Measurements from ENCODE around the gene NCLN.
A peak's percentile ranks its signal among the peaks of the same experiment; 100 is the strongest.

Gene NCLN

DNA sequence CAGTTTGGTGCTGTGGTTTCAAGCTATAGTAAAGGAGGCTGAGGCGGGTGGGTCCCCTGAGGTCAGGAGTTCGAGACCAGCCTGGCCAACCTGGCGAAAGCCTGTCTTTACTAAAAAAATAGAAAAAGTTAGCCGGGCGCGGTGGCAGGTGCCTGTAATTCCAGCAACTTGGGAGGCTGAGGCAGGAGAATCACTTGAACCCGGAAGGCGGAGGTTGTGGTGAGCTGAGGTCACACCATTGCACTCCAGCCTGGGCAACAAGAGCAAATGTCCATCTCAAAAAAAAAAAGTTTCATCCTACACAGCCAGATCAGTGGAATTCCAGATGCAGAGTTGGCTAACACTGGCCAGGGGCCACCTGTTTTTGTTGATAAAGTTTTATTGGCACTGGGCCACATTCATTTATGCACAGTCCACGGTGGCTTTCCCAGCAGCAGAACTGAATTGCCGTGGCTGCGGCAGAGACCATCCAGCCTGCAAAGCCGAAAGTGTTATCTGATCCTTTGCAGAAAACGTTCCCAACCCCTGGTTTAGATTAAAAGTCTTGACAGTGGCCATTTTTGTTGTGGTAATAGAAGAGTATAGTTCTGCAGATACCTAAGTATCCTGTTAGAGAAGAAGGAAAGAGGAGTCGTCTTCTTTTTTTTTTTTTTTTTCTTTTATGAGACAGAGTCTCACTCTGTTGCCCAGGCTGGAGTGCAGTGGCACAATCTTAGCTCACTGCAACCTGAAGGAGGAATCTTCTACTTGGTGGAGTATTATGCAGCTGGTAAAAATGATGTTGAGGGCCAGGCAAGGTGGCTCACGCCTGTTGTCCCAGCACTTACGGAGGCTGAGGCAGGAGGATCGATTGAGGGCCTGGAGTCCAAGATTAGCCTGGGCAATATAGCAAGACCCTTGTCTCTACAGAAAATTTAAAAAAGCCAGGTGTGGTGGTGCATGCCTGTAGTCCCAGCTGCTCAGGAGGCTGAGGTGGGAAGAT lies 8.7 kb downstream of the NCLN start:
- H3K9me3 ChIP-seq: no peaks in the 10 kb centered on the region
- no peaks in the 10 kb centered on the region for H3K27me3 ChIP-seq
- peaks cover 32 to 38% of the 10 kb centered on the region in 2 experiments for H3K4me1 ChIP-seq (ENCODE audit: control insufficient read depth in 1 of 2, insufficient read depth in 1 of 2, low read depth in 1 of 2, low read length in 1 of 2)
- TF ChIP-seq, protein P1, sequence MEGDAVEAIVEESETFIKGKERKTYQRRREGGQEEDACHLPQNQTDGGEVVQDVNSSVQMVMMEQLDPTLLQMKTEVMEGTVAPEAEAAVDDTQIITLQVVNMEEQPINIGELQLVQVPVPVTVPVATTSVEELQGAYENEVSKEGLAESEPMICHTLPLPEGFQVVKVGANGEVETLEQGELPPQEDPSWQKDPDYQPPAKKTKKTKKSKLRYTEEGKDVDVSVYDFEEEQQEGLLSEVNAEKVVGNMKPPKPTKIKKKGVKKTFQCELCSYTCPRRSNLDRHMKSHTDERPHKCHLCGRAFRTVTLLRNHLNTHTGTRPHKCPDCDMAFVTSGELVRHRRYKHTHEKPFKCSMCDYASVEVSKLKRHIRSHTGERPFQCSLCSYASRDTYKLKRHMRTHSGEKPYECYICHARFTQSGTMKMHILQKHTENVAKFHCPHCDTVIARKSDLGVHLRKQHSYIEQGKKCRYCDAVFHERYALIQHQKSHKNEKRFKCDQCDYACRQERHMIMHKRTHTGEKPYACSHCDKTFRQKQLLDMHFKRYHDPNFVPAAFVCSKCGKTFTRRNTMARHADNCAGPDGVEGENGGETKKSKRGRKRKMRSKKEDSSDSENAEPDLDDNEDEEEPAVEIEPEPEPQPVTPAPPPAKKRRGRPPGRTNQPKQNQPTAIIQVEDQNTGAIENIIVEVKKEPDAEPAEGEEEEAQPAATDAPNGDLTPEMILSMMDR (IDR thresholded peaks at IDR 0.05): no peak
- no peak overlapping the region for H3K4me3 ChIP-seq (ENCODE audit: low read depth in 1 of 2, low read length in 1 of 2)
- peaks cover 30% of the 10 kb centered on the region for H3K36me3 ChIP-seq
- H3K27ac ChIP-seq: peak overlapping the region; percentile 18

DNA sequence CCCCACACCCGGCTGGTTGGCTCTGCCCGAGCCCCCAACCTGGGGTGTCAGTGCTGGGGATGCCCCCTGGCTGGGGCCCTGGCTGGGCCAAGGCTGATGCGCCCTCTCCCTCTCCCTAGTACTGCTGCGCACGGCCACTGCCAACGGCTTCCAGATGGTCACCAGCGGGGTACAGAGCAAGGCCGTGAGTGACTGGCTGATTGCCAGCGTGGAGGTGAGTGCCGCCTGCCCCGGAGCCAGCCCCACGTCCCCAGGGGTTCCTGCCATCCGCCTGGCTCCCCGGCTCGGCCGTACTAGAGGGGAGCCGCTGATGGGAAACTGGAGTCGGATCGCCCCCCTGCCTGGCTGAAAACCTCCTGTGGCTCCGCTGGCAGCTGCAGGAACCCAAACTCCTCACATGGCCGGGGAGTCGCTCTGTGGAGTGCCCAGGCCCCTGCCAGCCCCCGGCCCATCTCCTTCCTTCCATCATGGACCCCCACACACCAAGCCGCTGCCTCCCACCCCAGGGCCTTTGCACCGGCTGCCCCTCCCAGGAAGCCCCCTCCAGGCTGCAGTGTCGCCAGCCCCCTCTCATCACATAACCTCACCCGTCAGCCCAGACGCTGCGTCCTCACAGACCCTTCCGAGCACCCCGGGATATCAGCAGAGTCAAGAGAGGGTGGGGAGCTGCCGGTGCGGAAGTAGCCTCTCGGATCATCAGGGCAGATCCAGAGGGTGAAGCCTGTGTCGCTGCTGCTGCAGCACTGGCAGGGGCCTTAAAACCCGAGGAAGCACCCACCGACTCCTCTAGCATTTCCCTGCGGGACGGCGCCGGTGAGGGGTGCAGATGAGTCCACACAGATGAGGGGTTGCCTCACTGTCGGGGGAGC lies 10.6 kb downstream of the NCLN start:
- no peak overlapping the region for H3K4me3 ChIP-seq (ENCODE audit: low read depth in 1 of 2, low read length in 1 of 2)
- no peaks in the 10 kb centered on the region for H3K27me3 ChIP-seq
- H3K4me1 ChIP-seq (ENCODE audit: control insufficient read depth in 1 of 2, insufficient read depth in 1 of 2, low read depth in 1 of 2, low read length in 1 of 2): peaks cover 13 to 19% of the 10 kb centered on the region in 2 experiments
- no peaks in the 10 kb centered on the region for H3K9me3 ChIP-seq
- no peak overlapping the region for H3K27ac ChIP-seq
- TF ChIP-seq, protein P1 (IDR thresholded peaks at IDR 0.05): no peak
- peaks cover 46% of the 10 kb centered on the region for H3K36me3 ChIP-seq

DNA sequence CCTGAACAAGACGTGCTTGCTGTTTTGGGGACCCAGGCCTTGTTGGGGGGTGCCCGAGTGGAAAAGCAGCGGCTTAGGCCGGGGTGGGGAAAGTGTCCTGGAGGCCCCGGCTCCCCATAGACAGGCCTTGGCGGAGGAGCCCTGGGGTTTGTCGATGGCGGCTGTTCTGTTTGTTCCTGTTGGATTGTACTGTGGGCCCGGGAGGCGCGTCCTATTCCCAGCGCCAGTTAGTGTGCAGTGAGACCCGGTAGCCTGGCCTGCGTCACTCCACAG lies 11.1 kb downstream of the NCLN start:
- Histone ChIP-seq H3K36me3 (peaks cover 52% of the 10 kb centered on the region), H3K4me1 (ENCODE audit: control insufficient read depth in 1 of 2, insufficient read depth in 1 of 2, low read depth in 1 of 2, low read length in 1 of 2) (peaks cover 8 to 13% of the 10 kb centered on the region in 2 experiments)

GRCh38 chr19:3198901-3199700 lies 13.4 kb downstream of the NCLN start:
- no peak overlapping the region for H3K4me3 ChIP-seq (ENCODE audit: low read depth in 1 of 2, low read length in 1 of 2)
- H3K4me1 ChIP-seq (ENCODE audit: control insufficient read depth in 1 of 2, insufficient read depth in 1 of 2, low read depth in 1 of 2, low read length in 1 of 2): no peaks in the 10 kb centered on the region
- H3K27ac ChIP-seq: no peak overlapping the region
- TF ChIP-seq, protein P1 (IDR thresholded peaks at IDR 0.05): no peak
- H3K9me3 ChIP-seq: no peaks in the 10 kb centered on the region
- H3K27me3 ChIP-seq: no peaks in the 10 kb centered on the region
- H3K36me3 ChIP-seq: peaks cover 71% of the 10 kb centered on the region

More for the DNA sequence above, 11.1 kb downstream of the NCLN start:
- no peak overlapping the region for H3K4me3 ChIP-seq (ENCODE audit: low read depth in 1 of 2, low read length in 1 of 2)
- no peaks in the 10 kb centered on the region for H3K9me3 ChIP-seq
- TF ChIP-seq, protein P1 (IDR thresholded peaks at IDR 0.05): no peak
- no peaks in the 10 kb centered on the region for H3K27me3 ChIP-seq
- H3K27ac ChIP-seq: no peak overlapping the region

- H3K4me3 ChIP-seq (ENCODE audit: low read depth in 1 of 2, low read length in 1 of 2): no peak overlapping the region
- H3K9me3 ChIP-seq: no peaks in the 10 kb centered on the region
- H3K27ac ChIP-seq: no peak overlapping the region
- H3K4me1 ChIP-seq (ENCODE audit: control insufficient read depth in 1 of 2, insufficient read depth in 1 of 2, low read depth in 1 of 2, low read length in 1 of 2): no peaks in the 10 kb centered on the region
- TF ChIP-seq, protein P1 (IDR thresholded peaks at IDR 0.05): no peak
- peaks cover 88% of the 10 kb centered on the region for H3K36me3 ChIP-seq
- H3K27me3 ChIP-seq: no peaks in the 10 kb centered on the region
Measured at GRCh38 chr19:3201072-3201700, 15.5 kb downstream of the NCLN start.
